GM12878 (cell line): ENCODE data around the gene ENGASE. TPM values are rescaled to one million over a fixed set of nuclear protein-coding genes. Genes with fewer than 3 reads are reported as not detected.

Experiments
- ATAC-seq: fragments of 200-7000 bp; cut with Tn5 transposase; 3 replicates; pipeline ENCODE4 v1.9.1; 2020; ENCODE audit warnings: mild to moderate bottlenecking, moderate library complexity
- BruUV-seq: library from RNA; stranded (reverse); fragments of 400-500 nt; replicated peaks from 2 replicates; lab custom pipeline; 2021; lab: Mats Ljungman, UMichigan
- CTCF ChIA-PET: fragments of 300-600 bp; sonication (Branson Sonifier 250); formaldehyde crosslinking; extraction: SDS; loops from one replicate; lab custom pipeline; 2021; ENCODE audit warnings: inconsistent platforms; lab: Yijun Ruan, JAX
- POLR2A ChIA-PET: fragments of 350-600 bp; formaldehyde crosslinking; extraction: SDS; loops from one replicate; lab custom pipeline; 2021; ENCODE audit warnings: inconsistent platforms; lab: Charles Lee
- RAD21 ChIA-PET: fragments of 300-600 bp; sonication (Branson Sonifier 250); formaldehyde crosslinking; loops from one replicate; lab custom pipeline; 2023; ENCODE audit warnings: antibody characterized with exemption; ENCODE audit not compliant: unreplicated experiment; lab: Charles Lee
- SMC1A ChIA-PET: fragments of 300-600 bp; sonication (Branson Sonifier 250); formaldehyde crosslinking; loops from one replicate; lab custom pipeline; 2023; ENCODE audit not compliant: unreplicated experiment, uncharacterized antibody; lab: Charles Lee
- DNase-seq: peaks from one replicate; pipeline ENCODE4 v3.0.0-alpha.2; 2011; ENCODE audit warnings: low read depth, low spot score
- FAIRE-seq: peaks from 3 replicates; lab custom pipeline; 2011; peaks lifted over from hg19 to GRCh38; lab: Jason Lieb, UNC
- H2AFZ ChIP-seq: 2 replicates; pipeline ENCODE4 v1.6.0; 2011; ENCODE audit warnings: low read depth, low read length, control low read depth; ENCODE audit not compliant: control insufficient read depth
- H3K27ac ChIP-seq: 2 replicates; pipeline ENCODE4 v1.5.1; 2011; ENCODE audit warnings: control low read depth; ENCODE audit not compliant: control insufficient read depth, insufficient read depth
- H3K27me3 ChIP-seq, 2 experiments: replicated peaks in 1 of 2; 2 replicates each; pipeline versions ENCODE4 v1.6.0 to v1.6.1; 2011; ENCODE audit warnings: low read length in 1 of 2; ENCODE audit not compliant: control insufficient read depth in 2 of 2, insufficient read depth in 2 of 2
- H3K36me3 ChIP-seq, 2 experiments: 2 replicates each; pipeline ENCODE4 v1.5.1; 2011; ENCODE audit warnings: low read length in 1 of 2; ENCODE audit not compliant: control insufficient read depth in 2 of 2, insufficient read depth in 2 of 2
- H3K4me1 ChIP-seq: 2 replicates; pipeline ENCODE4 v1.6.1; 2011; ENCODE audit warnings: mild to moderate bottlenecking, low read length, moderate library complexity, mixed read lengths; ENCODE audit not compliant: control insufficient read depth, insufficient read depth
- H3K4me2 ChIP-seq: 2 replicates; pipeline ENCODE4 v1.6.0; 2011; ENCODE audit warnings: control low read depth; ENCODE audit not compliant: control insufficient read depth, insufficient read depth
- H3K4me3 ChIP-seq: fragments of 200-600 bp; sonication (generic); 2 replicates; pipeline ENCODE4 v1.5.1; 2016
- H3K79me2 ChIP-seq: 2 replicates; pipeline ENCODE4 v1.6.0; 2011; ENCODE audit warnings: low read length; ENCODE audit not compliant: control insufficient read depth, insufficient read depth
- H3K9ac ChIP-seq: 2 replicates; pipeline ENCODE4 v1.8.0; 2011; ENCODE audit warnings: low read length, control low read depth, mixed read lengths; ENCODE audit not compliant: control insufficient read depth, insufficient read depth
- H3K9me3 ChIP-seq: replicated peaks from 3 replicates; pipeline ENCODE4 v1.5.1; 2011; ENCODE audit warnings: mild to moderate bottlenecking, low read length; ENCODE audit not compliant: control insufficient read depth, insufficient read depth
- H4K20me1 ChIP-seq: 2 replicates; pipeline ENCODE4 v1.6.0; 2011; ENCODE audit not compliant: control insufficient read depth, insufficient read depth
- CBX3 ChIP-seq: fragments of 200-600 bp; sonication (generic); IDR thresholded peaks from 2 replicates; pipeline ENCODE4 v1.6.1; 2016; ENCODE audit warnings: low read depth, borderline replicate concordance
- EP300 ChIP-seq, 2 experiments: fragments of 150-350 bp in 1 of 2; IDR thresholded peaks; 2 replicates each; pipeline ENCODE4 v1.6.1; 2011 to 2012; ENCODE audit warnings: low read depth in 2 of 2, low read length in 2 of 2, borderline replicate concordance in 1 of 2, improper control_type of control experiment in 1 of 2, inconsistent platforms in 1 of 2; ENCODE audit not compliant: control insufficient read depth in 1 of 2
- FOS ChIP-seq: IDR thresholded peaks from 3 replicates; pipeline ENCODE4 v1.6.1; 2011; ENCODE audit warnings: borderline replicate concordance; ENCODE audit not compliant: insufficient read length; ENCODE audit errors: extremely low read depth
- HDAC6 ChIP-seq: fragments of 200-600 bp; sonication (generic); IDR thresholded peaks from one replicate; pipeline ENCODE4 v1.8.0; 2017; ENCODE audit warnings: antibody characterized with exemption; ENCODE audit not compliant: unreplicated experiment
- IRF3 ChIP-seq: fragments of 450-650 bp; IDR thresholded peaks from 2 replicates; pipeline ENCODE4 v1.6.1; 2014; ENCODE audit warnings: mild to moderate bottlenecking
- JUND ChIP-seq: IDR thresholded peaks from 2 replicates; pipeline ENCODE4 v1.6.1; 2012; ENCODE audit warnings: low read depth, mild to moderate bottlenecking, low read length, improper control_type of control experiment, moderate library complexity
- NFIC ChIP-seq: IDR thresholded peaks from 2 replicates; pipeline ENCODE4 v1.6.1; 2012; ENCODE audit warnings: low read depth, mild to moderate bottlenecking, inconsistent platforms, low read length, moderate library complexity
- NFYB ChIP-seq: IDR thresholded peaks from 2 replicates; pipeline ENCODE4 v1.6.1; 2011; ENCODE audit warnings: low read depth, mild to moderate bottlenecking, low read length, improper control_type of control experiment, moderate library complexity; ENCODE audit not compliant: insufficient read depth
- YY1 ChIP-seq: IDR thresholded peaks from 2 replicates; pipeline ENCODE4 v1.6.1; 2011; ENCODE audit warnings: low read depth, mild to moderate bottlenecking, low read length
- ZSCAN29 ChIP-seq: fragments of 450-650 bp; IDR thresholded peaks from 2 replicates; pipeline ENCODE4 v1.6.1; 2017; ENCODE audit warnings: mild to moderate bottlenecking, moderate library complexity
- WGBS: methylation state at CpG from one replicate; pipeline ENCODE4 v1.1.6; 2016; ENCODE audit warnings: low lambda C conversion rate; ENCODE audit not compliant: insufficient replicate concordance, insufficient coverage; ENCODE audit errors: missing lambda C conversion rate; 5-methylcytosine and 5-hydroxymethylcytosine counted together
- in situ Hi-C: fragments of 300-500 bp; cut with MboI; formaldehyde crosslinking; loops from 9 replicates; pipeline ENCODE4 v1.14.3; 2018; ENCODE audit warnings: mixed read lengths
- intact Hi-C: fragments of 100-400 bp; cut with micrococcal nuclease; formaldehyde crosslinking; loops from one replicate; pipeline ENCODE4 v1.14.2; 2022; ENCODE audit not compliant: unreplicated experiment
- polyA plus RNA-seq, 11 experiments: library from polyadenylated mRNA; depleted of rRNA in 4 of 11; unstranded in 6 of 11; stranded (reverse) in 5 of 11; fragments of >200 nt; fragmentation: Nextera tagmentation in 4 of 11; fragmentation: Illumina TruSeq in 1 of 11; extraction: Ambion mirVana in 4 of 11; extraction: Trizol in 1 of 11; gene quantifications; 1 replicate in 1 of 11; 2 replicates in 10 of 11; pipeline versions ENCODE4 v1.2.1 to v1.2.3, GENCODE V29; 2011 to 2016; ENCODE audit warnings: inconsistent platforms in 2 of 11, missing spikeins in 2 of 11, low read depth in 1 of 11
- total RNA-seq, 4 experiments: library from RNA; depleted of rRNA in 3 of 4; stranded (reverse); fragments of >200 nt in 3 of 4; fragmentation: Illumina TruSeq in 1 of 4; extraction: Trizol in 1 of 4; gene quantifications; 2 replicates each; pipeline versions ENCODE4 v1.2.1 to v1.2.3, GENCODE V29; 2013 to 2021

Gene ENGASE
- total and polyA plus RNA-seq, 10 of the 15 experiments (the other 5 are each of a cell fraction or from before 2014, with no cell fraction given) = 0.18 to 28.9 (median 10.5) TPM

- SMC1A ChIA-PET = no interaction called here
- intact Hi-C loops = no loop called here
- CTCF ChIA-PET = no interaction called here
- 31% methylated on average over 6 of the region's 22 CpGs for WGBS
- H3K79me2 ChIP-seq = no peaks in the 10 kb centered on the region
- no peaks in the 10 kb centered on the region for H4K20me1 ChIP-seq
- H3K9me3 ChIP-seq = no peaks in the 10 kb centered on the region
- H3K4me3 ChIP-seq = no peak overlapping the region
- RAD21 ChIA-PET = no interaction called here
- no peaks in the 10 kb centered on the region for H3K4me1 ChIP-seq
- ATAC-seq (no peak), DNase-seq (no peak), FAIRE-seq (no peak)
- peaks cover 0 to 3% of the 10 kb centered on the region in 2 experiments; a peak in 2 of 4 replicates for H3K27me3 ChIP-seq
- no peak overlapping the region for H3K4me2 ChIP-seq
- no peak overlapping the region for H3K9ac ChIP-seq
- H3K27ac ChIP-seq = no peak overlapping the region
- in situ Hi-C loops = no loop called here
- H2AFZ ChIP-seq = no peak overlapping the region
- BruUV-seq = no TSS peak
- H3K36me3 ChIP-seq = no peaks in the 10 kb centered on the region
- TF ChIP-seq ZSCAN29 = no peak
- TF ChIP-seq JUND = no peak
- TF ChIP-seq EP300 (IDR thresholded peaks at IDR 0.05; ENCODE audit: borderline replicate concordance in 1 of 2, control insufficient read depth in 1 of 2, low read depth in 2 of 2, low read length in 2 of 2) = no peak
- TF ChIP-seq CBX3 = no peak
- TF ChIP-seq NFIC = no peak
- no peak for TF ChIP-seq YY1
- TF ChIP-seq HDAC6 = no peak
- no peak for TF ChIP-seq IRF3
- no peak for TF ChIP-seq FOS
- TF ChIP-seq NFYB = no peak
- POLR2A ChIA-PET = no interaction called here
Measured at GRCh38 chr17:79115487-79115886, 40.9 kb downstream of the ENGASE start.
